Liver (tissue), 9 donors: ENCODE results near the gene TPD52L2. TPM values are rescaled to one million over a fixed set of nuclear protein-coding genes. Genes with fewer than 3 reads are reported as not detected.
A peak's percentile ranks its signal among the peaks of the same experiment; 100 is the strongest.

Source experiments
- DNase-seq: peaks from one replicate; pipeline ENCODE4 v3.0.0-alpha.2; 2017; ENCODE audit warnings: low spot score
- H3K27ac ChIP-seq, 2 donors: one replicate each; pipeline ENCODE4 v1.7.0; 2013; ENCODE audit warnings: inconsistent platforms in 2 of 2, low read length in 2 of 2, control low read depth in 1 of 2, low read depth in 1 of 2, mild to moderate bottlenecking in 1 of 2
- H3K27me3 ChIP-seq, 4 donors: one replicate each; pipeline versions ENCODE4 v1.6.1 to v1.7.0; 2013; ENCODE audit warnings: low read length in 3 of 4, inconsistent platforms in 1 of 4, mild to moderate bottlenecking in 1 of 4, moderate library complexity in 1 of 4; ENCODE audit not compliant: control insufficient read depth in 4 of 4, insufficient read depth in 4 of 4
- H3K36me3 ChIP-seq, 4 donors: one replicate each; pipeline versions ENCODE4 v1.6.1 to v1.7.0; 2013; ENCODE audit warnings: low read length in 3 of 4, mild to moderate bottlenecking in 3 of 4, low read depth in 1 of 4, moderate library complexity in 1 of 4; ENCODE audit not compliant: control insufficient read depth in 4 of 4, insufficient read depth in 3 of 4
- H3K4me1 ChIP-seq, 4 donors: one replicate each; pipeline versions ENCODE4 v1.6.1 to v1.7.0; 2013; ENCODE audit warnings: low read length in 3 of 4, mild to moderate bottlenecking in 3 of 4, moderate library complexity in 1 of 4; ENCODE audit not compliant: control insufficient read depth in 4 of 4, insufficient read depth in 4 of 4
- H3K4me3 ChIP-seq, 3 donors: one replicate each; pipeline versions ENCODE4 v1.6.1 to v1.7.0; 2013; ENCODE audit warnings: low read length in 3 of 3, control low read depth in 1 of 3, low read depth in 1 of 3, mild to moderate bottlenecking in 1 of 3
- H3K9ac ChIP-seq, 2 donors: one replicate each; pipeline ENCODE4 v1.7.0; 2013; ENCODE audit warnings: low read length in 2 of 2, mild to moderate bottlenecking in 2 of 2, moderate library complexity in 2 of 2, control low read depth in 1 of 2, low read depth in 1 of 2
- H3K9me3 ChIP-seq, 4 donors: one replicate each; pipeline versions ENCODE4 v1.6.1 to v1.7.0; 2013; ENCODE audit warnings: low read length in 3 of 4; ENCODE audit not compliant: control insufficient read depth in 4 of 4
- ATF3 ChIP-seq: IDR thresholded peaks from 2 replicates; pipeline ENCODE4 v1.6.1; 2016; ENCODE audit warnings: antibody characterized with exemption
- CTCF ChIP-seq: fragments of 150-350 bp; IDR thresholded peaks from 2 replicates; pipeline ENCODE4 v1.5.1; 2017; ENCODE audit warnings: improper control_type of control experiment, low read depth, low read length; ENCODE audit not compliant: missing input control
- EGR1 ChIP-seq, 2 donors: IDR thresholded peaks; 2 replicates each; pipeline ENCODE4 v1.6.1; 2016 to 2018; ENCODE audit warnings: antibody characterized with exemption in 2 of 2, low read depth in 2 of 2
- FOXA1 ChIP-seq: IDR thresholded peaks from 2 replicates; pipeline ENCODE4 v1.6.1; 2016; ENCODE audit warnings: antibody characterized with exemption
- GABPA ChIP-seq, 2 donors: IDR thresholded peaks in 1 of 2; conservative IDR thresholded peaks in 1 of 2; 2 replicates each; pipeline ENCODE4 v1.6.1; 2016; ENCODE audit warnings: antibody characterized with exemption in 2 of 2, mild to moderate bottlenecking in 1 of 2, moderate library complexity in 1 of 2
- JUND ChIP-seq, 2 donors: IDR thresholded peaks; 2 replicates each; pipeline ENCODE4 v1.6.1; 2016; ENCODE audit warnings: antibody characterized with exemption in 2 of 2
- NR2F2 ChIP-seq: IDR thresholded peaks from 2 replicates; pipeline ENCODE4 v1.6.1; 2016; ENCODE audit warnings: antibody characterized with exemption
- RAD21 ChIP-seq, 2 donors: IDR thresholded peaks; 2 replicates each; pipeline ENCODE4 v1.6.1; 2016; ENCODE audit warnings: antibody characterized with exemption in 2 of 2, mild to moderate bottlenecking in 2 of 2
- REST ChIP-seq: IDR thresholded peaks from 2 replicates; pipeline ENCODE4 v1.6.1; 2016; ENCODE audit warnings: antibody characterized with exemption, mild to moderate bottlenecking
- SP1 ChIP-seq: IDR thresholded peaks from 2 replicates; pipeline ENCODE4 v1.6.1; 2018; ENCODE audit warnings: antibody characterized with exemption, mild to moderate bottlenecking
- TAF1 ChIP-seq: conservative IDR thresholded peaks from 2 replicates; pipeline ENCODE4 v1.6.1; 2016; ENCODE audit warnings: antibody characterized with exemption, mild to moderate bottlenecking
- WGBS: extraction: QIAGEN DNeasy Blood & Tissue Kit; methylation state at CpG from one replicate; pipeline ENCODE4 v1.1.7; 2013; 5-methylcytosine and 5-hydroxymethylcytosine counted together
- polyA plus RNA-seq, 2 donors: library from polyadenylated mRNA; stranded (reverse) in 1 of 2; unstranded in 1 of 2; fragments of 200-250 nt in 1 of 2; fragments of >200 nt in 1 of 2; fragmentation: Nextera tagmentation in 1 of 2; extraction: Ambion mirVana in 1 of 2; gene quantifications; one replicate each; pipeline versions ENCODE4 v1.2.1 to v1.2.3, GENCODE V29; 2013 to 2015
- total RNA-seq, 2 donors: library from RNA; depleted of rRNA; stranded (reverse); fragments of >200 nt; gene quantifications; one replicate each; pipeline ENCODE4 v1.2.3, GENCODE V29; 2014
- donor health status: healthy.
- donor health status: healthy.
- donor health status: healthy.
- donor health status: healthy.
- donor health status: healthy.

The TPD52L2 gene
- total and polyA plus RNA-seq, 4 donors = 12.3 to 33.0 (median 28.2) TPM

GRCh38 chr20:63855363-63856097 lies 9.5 kb upstream of the TPD52L2 start (continued):
- TF ChIP-seq REST = no peak

- Histone ChIP-seq H3K27me3 (no peaks in the 10 kb centered on the region), H3K9ac (no peak overlapping the region), H3K36me3 (peaks cover 0 to under 1% (median 0%) of the 10 kb centered on the region in 4 donors), H3K27ac (no peak overlapping the region), H3K4me3 (no peak overlapping the region), H3K4me1 (peaks cover 2 to 17% (median 6%) of the 10 kb centered on the region in 4 donors), H3K9me3 (no peaks in the 10 kb centered on the region)
- WGBS = 56% methylated on average over 22 of the region's 22 CpGs
- TF ChIP-seq TAF1 (no peak), GABPA (IDR thresholded peaks at IDR 0.05 in 1 of 2, conservative IDR thresholded peaks at IDR 0.05 in 1 of 2) (no peak), ATF3 (no peak), FOXA1 (no peak), RAD21 (IDR thresholded peaks at IDR 0.05) (no peak), EGR1 (IDR thresholded peaks at IDR 0.05; ENCODE audit: low read depth in 2 of 2) (no peak), JUND (IDR thresholded peaks at IDR 0.05) (no peak), SP1 (no peak), CTCF (no peak)
- no peak for DNase-seq
Measured at GRCh38 chr20:63856098-63856511, 9.0 kb upstream of the TPD52L2 start.

- H3K9me3 ChIP-seq = no peaks in the 10 kb centered on the region
- DNase-seq = no peak
- 49% methylated on average over 14 of the region's 14 CpGs for WGBS
- no peak overlapping the region for H3K4me3 ChIP-seq
- peak overlapping the region; percentile 24 to 51 for H3K27ac ChIP-seq
- peaks cover 0 to 2% (median 0%) of the 10 kb centered on the region in 4 donors for H3K36me3 ChIP-seq
- no peaks in the 10 kb centered on the region for H3K27me3 ChIP-seq
- TF ChIP-seq FOXA1 = no peak
- peak; percentile 82 for TF ChIP-seq NR2F2
- peaks cover 4 to 21% (median 6%) of the 10 kb centered on the region in 4 donors for H3K4me1 ChIP-seq
- H3K9ac ChIP-seq = no peak overlapping the region
Measured at GRCh38 chr20:63857764-63858392, 7.2 kb upstream of the TPD52L2 start.
